AG20443 (cell line): ENCODE results near the gene DYNLT1.
"Not testable (repeated sequence)": the region's sequence is repeated elsewhere in the genome, so short reads cannot be mapped to it uniquely, and the experiment has no call there.

Experiments used
- DNase-seq: peaks from one replicate; pipeline ENCODE4 v3.0.0; 2012; ENCODE audit warnings: low spot score, mixed read lengths

The DYNLT1 gene

GRCh38 chr6:158644231-158645063, at the start of gene DYNLT1:
DYNLT1 (minus strand) TSS chr6:158644743; CDS start chr6:158644708, 35 bp downstream.
- DNase-seq: peak; percentile 98

GRCh38 chr6:158688860-158689259, 44.3 kb upstream of the DYNLT1 start:
- DNase-seq: no peak

DNA sequence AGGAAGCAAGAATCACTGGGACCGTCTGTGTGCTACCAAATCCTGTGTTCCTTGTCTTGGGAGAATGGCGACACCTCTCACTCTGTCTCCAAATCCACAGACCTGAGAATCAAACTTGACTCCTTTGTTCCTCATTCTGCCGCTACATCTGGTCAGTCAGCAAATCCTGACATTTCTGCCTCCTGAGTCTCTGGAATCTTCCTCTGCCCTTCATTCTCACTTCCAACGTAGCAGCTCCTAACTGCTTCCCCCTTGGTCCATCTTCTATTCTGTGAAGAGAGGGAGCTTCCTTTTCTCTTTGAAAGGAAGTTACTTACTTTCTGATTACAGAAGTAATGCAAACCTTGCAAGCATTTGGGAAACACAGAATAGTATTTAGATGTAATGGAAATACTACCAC, 43.0 kb upstream of the DYNLT1 start:
- no peak for DNase-seq

DNA sequence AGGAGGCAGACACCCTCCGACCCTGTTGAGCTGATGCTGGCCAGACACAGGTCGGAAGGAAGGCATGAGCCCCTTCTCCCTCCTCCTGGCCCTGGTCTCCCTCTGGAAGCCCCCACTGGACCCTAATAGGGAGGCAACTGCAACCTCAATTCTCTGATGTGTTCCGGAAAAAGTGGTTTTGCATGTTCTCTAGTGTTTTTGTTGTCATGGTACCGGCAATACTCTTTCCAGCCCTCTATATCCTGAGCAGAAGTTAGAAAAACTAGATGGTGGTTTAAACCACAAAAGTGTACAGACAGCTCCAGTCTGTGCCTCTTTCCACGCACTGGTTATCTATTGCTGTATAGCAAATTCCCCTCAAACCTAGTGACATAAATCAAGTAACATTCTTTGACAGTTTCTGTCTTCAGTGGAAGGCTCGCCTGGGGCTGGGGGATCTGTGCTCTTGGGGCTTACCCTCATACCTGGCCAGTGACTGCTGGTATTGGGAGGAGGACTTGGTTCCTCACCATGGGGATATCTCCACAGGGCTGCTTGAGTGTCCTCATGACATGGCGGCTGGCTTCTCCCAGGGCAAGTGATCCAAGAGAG, 42.3 kb upstream of the DYNLT1 start:
- no peak for DNase-seq

- no peak for DNase-seq
Measured at GRCh38 chr6:158686311-158686710, 41.8 kb upstream of the DYNLT1 start.

- no peak for DNase-seq
Measured at GRCh38 chr6:158684745-158685324, 40.3 kb upstream of the DYNLT1 start.

DNA sequence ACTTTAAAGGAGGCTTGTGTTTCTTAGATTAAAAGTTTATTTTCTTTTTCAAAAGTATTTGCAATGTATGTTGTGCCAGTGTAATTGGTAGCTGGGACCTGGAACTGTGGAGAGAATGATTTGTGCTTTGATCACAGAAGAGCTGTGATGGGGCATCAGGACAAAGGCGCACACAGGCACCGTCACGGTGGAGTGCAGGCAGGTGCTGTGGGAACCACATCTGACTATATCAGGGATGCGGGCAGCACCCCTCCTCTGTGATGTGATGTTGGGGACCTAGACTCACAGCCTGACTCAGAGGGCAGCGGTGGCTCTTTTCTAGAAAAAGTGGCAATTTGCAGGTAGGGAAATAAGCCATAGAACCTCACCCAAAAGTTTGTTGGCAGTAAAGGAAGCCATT, 39.8 kb upstream of the DYNLT1 start:
- no peak for DNase-seq

DNA sequence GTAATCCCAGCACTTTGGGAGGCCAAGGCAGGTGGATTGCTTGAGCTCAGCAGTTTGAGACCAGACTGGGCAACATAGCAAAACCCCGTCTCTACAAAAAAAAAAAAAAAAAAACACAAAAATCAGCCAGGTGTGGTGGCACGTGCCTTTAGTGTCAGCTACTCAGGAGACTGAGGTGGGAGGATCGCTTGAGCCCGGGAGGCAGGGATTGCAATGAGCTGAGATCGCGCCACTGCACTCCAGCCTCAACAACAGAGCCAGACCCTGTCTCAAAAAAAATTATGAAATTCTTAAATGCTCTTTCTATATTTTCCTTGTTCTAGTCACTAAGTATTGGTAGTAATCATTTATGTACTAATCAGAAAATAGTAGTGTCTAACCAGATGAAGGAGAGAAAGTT, 35.9 kb upstream of the DYNLT1 start:
- no peak for DNase-seq

DNA sequence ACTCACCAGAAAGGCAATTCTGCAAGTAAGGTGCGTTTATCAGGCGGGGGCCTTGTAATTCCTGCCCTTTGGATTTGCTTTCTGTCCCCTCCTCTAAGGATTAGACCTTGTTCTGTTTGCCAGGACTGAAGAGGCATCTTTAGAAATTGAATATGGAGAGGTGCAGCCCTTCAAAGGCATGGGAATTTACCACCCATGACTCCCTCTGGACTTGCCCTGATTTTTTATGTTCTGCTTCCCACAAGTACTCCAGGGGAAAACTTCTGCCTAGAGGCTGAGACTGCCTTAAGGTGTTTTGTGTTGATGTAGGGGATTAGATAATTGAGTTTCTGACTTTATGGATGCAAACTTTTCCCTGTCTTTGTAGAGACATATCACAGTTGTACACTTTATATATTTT, 35.5 kb upstream of the DYNLT1 start:
- no peak for DNase-seq

GRCh38 chr6:158677906-158678578, 33.5 kb upstream of the DYNLT1 start:
- no peak for DNase-seq

- not testable (repeated sequence) for DNase-seq
Measured at GRCh38 chr6:158677094-158677493, 32.6 kb upstream of the DYNLT1 start.

- DNase-seq: no peak
Measured at GRCh38 chr6:158674342-158675131, 30.0 kb upstream of the DYNLT1 start.

DNA sequence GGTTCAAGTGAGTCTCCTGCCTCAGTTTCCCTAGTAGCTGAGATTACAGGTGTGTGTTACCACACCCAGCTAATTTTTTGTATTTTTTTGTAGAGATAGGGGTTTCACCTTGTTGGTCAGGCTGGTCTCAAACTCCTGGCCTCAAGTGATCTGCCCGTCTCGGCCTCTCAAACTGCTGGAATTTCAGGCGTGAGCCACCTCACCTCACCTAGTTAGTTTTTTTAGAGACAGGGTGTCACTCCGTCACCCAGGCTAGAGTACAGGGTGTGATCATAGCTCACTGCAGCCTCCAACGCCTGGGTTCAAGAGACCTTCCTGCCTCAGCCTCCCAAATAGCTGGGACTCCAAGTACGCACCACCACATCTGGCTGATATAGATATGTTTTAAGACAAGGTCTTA, 28.2 kb upstream of the DYNLT1 start:
- DNase-seq: no peak

DNA sequence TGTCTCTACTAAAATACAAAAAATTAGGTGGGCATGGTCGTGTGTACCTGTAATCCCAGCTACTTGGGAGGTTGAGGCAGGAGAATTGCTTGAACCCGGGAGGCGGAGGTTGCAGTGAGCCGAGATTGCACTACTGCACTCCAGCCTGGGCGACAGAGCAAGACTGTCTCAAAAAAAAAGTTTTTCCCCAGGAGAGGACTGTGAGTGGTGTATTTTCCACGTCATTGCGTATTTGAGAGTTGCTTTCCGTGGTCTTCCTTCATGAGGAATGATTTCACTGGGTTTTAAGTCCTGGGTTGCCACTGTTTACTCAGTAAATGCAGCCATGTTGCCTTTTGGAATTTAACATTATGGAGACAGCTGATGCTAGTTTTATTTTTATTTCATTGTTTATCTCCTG, 27.6 kb upstream of the DYNLT1 start:
- not testable (repeated sequence) for DNase-seq

- DNase-seq: no peak
Measured at GRCh38 chr6:158669145-158670035, 24.8 kb upstream of the DYNLT1 start.

GRCh38 chr6:158668707-158669103, 24.2 kb upstream of the DYNLT1 start:
- DNase-seq: no peak

- DNase-seq: no peak
Measured at GRCh38 chr6:158667360-158667981, 22.9 kb upstream of the DYNLT1 start.

GRCh38 chr6:158666628-158667359, 22.3 kb upstream of the DYNLT1 start:
- peak; percentile 51 for DNase-seq

DNA sequence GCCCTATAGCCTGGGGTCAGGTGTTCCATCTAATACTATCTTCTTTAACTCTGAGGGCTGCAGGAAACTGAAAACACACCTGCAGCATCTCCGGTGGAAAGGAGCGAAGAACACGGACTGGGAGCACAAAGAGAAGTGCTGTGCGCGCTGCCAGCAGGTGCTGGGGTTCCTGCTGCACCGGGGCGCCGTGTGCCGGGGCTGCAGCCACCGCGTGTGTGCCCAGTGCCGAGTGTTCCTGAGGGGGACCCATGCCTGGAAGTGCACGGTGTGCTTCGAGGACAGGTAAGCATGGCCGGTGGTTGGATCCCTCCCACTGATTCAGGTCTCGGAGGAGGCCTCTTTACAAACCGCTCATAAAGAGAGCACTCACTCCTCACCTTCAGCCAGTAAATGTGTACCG, 20.8 kb upstream of the DYNLT1 start:
- DNase-seq: no peak
